ENCODE data around the gene AKAP1. TPM values are rescaled to one million over a fixed set of nuclear protein-coding genes. Genes with fewer than 3 reads are reported as not detected.

AKAP1 gene
- polyA plus RNA-seq, 1 donor (not counting 4 experiments of a cell fraction or from before 2014, with no cell fraction given): 24.1 TPM

- Histone ChIP-seq H3K4me2 (ENCODE audit: control insufficient read depth, extremely low read depth, insufficient read depth, low read depth, low read length) (no peak overlapping the region), H3K9me1 (ENCODE audit: control insufficient read depth, extremely low read depth, insufficient read depth, low read length) (no peaks in the 10 kb centered on the region), H3K79me2 (ENCODE audit: control insufficient read depth, insufficient read depth, low read length) (no peaks in the 10 kb centered on the region), H3K4me3 (ENCODE audit: control insufficient read depth in 2 of 3, extremely low read depth in 1 of 3, insufficient read depth in 2 of 3, low read depth in 1 of 3, low read length in 3 of 3) (no peak overlapping the region), H3K9me3 (ENCODE audit: control insufficient read depth, low read depth, low read length) (no peaks in the 10 kb centered on the region), H3K36me3 (ENCODE audit: control insufficient read depth in 2 of 2, extremely low read depth in 1 of 2, insufficient read depth in 2 of 2, low read length in 2 of 2) (no peaks in the 10 kb centered on the region), H2AFZ (ENCODE audit: control insufficient read depth, low read length) (no peak overlapping the region), H3K27me3 (ENCODE audit: control insufficient read depth, extremely low read depth, insufficient read depth, low read length) (no peaks in the 10 kb centered on the region), H3K9ac (ENCODE audit: control insufficient read depth, extremely low read depth, insufficient read depth, low read length) (no peak overlapping the region), H3K4me1 (ENCODE audit: control insufficient read depth, extremely low read depth, insufficient read depth, low read length) (no peaks in the 10 kb centered on the region), H4K20me1 (ENCODE audit: control insufficient read depth, extremely low read depth, insufficient read depth, low read length) (no peaks in the 10 kb centered on the region), H3K27ac (ENCODE audit: control insufficient read depth, insufficient read depth, low read length) (no peak overlapping the region)
- dilution Hi-C loops (cut with MboI; ENCODE audit: extremely low pct_ligation_motif_present, low sequenced_read_pairs): no loop called here
- FAIRE-seq (no peak), DNase-seq (ENCODE audit: low read depth, low spot score) (no peak)
- TF ChIP-seq CTCF (optimal IDR thresholded peaks at IDR 0.05 in 1 of 3, IDR thresholded peaks at IDR 0.05 in 1 of 3, conservative IDR thresholded peaks at IDR 0.05 in 1 of 3; ENCODE audit: extremely low read depth in 1 of 3, insufficient read depth in 2 of 3, low read length in 3 of 3) (no peak), EZH2 (IDR thresholded peaks at IDR 0.05; ENCODE audit: low read length) (no peak)
Measured at GRCh38 chr17:57135789-57136291, 50.8 kb downstream of the AKAP1 start.

- no peaks in the 10 kb centered on the region for H3K9me3 ChIP-seq (ENCODE audit: control insufficient read depth, low read depth, low read length)
- H3K4me2 ChIP-seq (ENCODE audit: control insufficient read depth, extremely low read depth, insufficient read depth, low read depth, low read length): no peak overlapping the region
- DNase-seq (ENCODE audit: low read depth, low spot score) (no peak), FAIRE-seq (no peak)
- no peak for TF ChIP-seq CTCF (optimal IDR thresholded peaks at IDR 0.05 in 1 of 3, IDR thresholded peaks at IDR 0.05 in 1 of 3, conservative IDR thresholded peaks at IDR 0.05 in 1 of 3; ENCODE audit: extremely low read depth in 1 of 3, insufficient read depth in 2 of 3, low read length in 3 of 3)
- H3K27ac ChIP-seq (ENCODE audit: control insufficient read depth, insufficient read depth, low read length): no peak overlapping the region
- H3K9ac ChIP-seq (ENCODE audit: control insufficient read depth, extremely low read depth, insufficient read depth, low read length): no peak overlapping the region
- H2AFZ ChIP-seq (ENCODE audit: control insufficient read depth, low read length): no peak overlapping the region
- no peaks in the 10 kb centered on the region for H3K27me3 ChIP-seq (ENCODE audit: control insufficient read depth, extremely low read depth, insufficient read depth, low read length)
- H3K9me1 ChIP-seq (ENCODE audit: control insufficient read depth, extremely low read depth, insufficient read depth, low read length): no peaks in the 10 kb centered on the region
- H3K79me2 ChIP-seq (ENCODE audit: control insufficient read depth, insufficient read depth, low read length): no peaks in the 10 kb centered on the region
- no peaks in the 10 kb centered on the region for H3K36me3 ChIP-seq (ENCODE audit: control insufficient read depth in 2 of 2, extremely low read depth in 1 of 2, insufficient read depth in 2 of 2, low read length in 2 of 2)
- dilution Hi-C loops (cut with MboI; ENCODE audit: extremely low pct_ligation_motif_present, low sequenced_read_pairs): no loop called here
- H3K4me3 ChIP-seq (ENCODE audit: control insufficient read depth in 2 of 3, extremely low read depth in 1 of 3, insufficient read depth in 2 of 3, low read depth in 1 of 3, low read length in 3 of 3): no peak overlapping the region
- H3K4me1 ChIP-seq (ENCODE audit: control insufficient read depth, extremely low read depth, insufficient read depth, low read length): no peaks in the 10 kb centered on the region
- H4K20me1 ChIP-seq (ENCODE audit: control insufficient read depth, extremely low read depth, insufficient read depth, low read length): no peaks in the 10 kb centered on the region
Measured at GRCh38 chr17:57136355-57136754, 51.3 kb downstream of the AKAP1 start.
